ENCODE data around the gene SRRT. TPM values are rescaled to one million over a fixed set of nuclear protein-coding genes. Genes with fewer than 3 reads are reported as not detected.
A peak's percentile ranks its signal among the peaks of the same experiment; 100 is the strongest.

Gene SRRT
- total and polyA plus RNA-seq, 10 of the 15 experiments (the other 5 are each of a cell fraction or from before 2014, with no cell fraction given) = 11.1 to 254 (median 111) TPM

DNA sequence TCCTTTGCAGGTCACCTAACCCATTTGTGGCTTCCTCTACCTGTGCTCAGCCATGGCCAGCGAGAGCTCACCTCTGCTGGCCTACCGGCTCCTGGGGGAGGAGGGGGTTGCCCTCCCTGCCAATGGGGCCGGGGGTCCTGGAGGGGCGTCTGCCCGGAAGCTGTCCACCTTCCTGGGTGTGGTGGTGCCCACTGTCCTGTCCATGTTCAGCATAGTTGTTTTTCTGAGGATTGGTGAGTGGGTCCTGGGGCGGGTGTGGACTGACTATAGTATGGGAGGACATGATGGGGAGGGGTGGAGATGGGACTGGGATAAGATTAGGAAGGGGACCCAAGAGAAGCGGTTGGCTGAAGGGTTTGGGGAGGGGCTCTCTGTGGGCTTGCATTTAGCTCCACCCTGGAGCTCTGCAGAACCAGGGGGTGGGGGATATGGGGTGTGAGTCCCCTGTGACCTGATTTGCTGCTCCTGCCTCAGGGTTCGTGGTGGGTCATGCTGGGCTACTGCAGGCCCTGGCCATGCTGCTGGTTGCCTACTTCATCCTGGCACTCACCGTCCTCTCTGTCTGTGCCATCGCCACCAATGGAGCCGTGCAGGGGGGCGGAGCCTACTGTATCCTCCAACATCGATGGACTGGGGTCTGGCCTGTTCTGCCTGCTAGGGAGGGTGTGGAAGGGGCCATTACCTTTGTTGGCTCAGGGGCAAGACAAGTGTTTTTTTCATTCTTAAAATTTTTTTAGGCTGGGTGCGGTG lies 20.6 kb upstream of the SRRT start:
- Histone ChIP-seq H2AFZ (ENCODE audit: control insufficient read depth, low read depth, low read length) (no peak overlapping the region), H3K4me2 (ENCODE audit: control insufficient read depth, insufficient read depth) (peak overlapping the region; percentile 100), H3K27me3 (replicated peaks in 1 of 2; ENCODE audit: control insufficient read depth in 2 of 2, insufficient read depth in 2 of 2, low read length in 1 of 2) (no peaks in the 10 kb centered on the region), H3K4me3 (peak overlapping the region; percentile 91; the same call in 1 of the 2 replicates), H3K79me2 (ENCODE audit: control insufficient read depth, insufficient read depth, low read length) (peaks cover 10% of the 10 kb centered on the region), H3K9me3 (replicated peaks; ENCODE audit: control insufficient read depth, insufficient read depth, low read length) (no peaks in the 10 kb centered on the region), H3K27ac (ENCODE audit: control insufficient read depth, insufficient read depth) (no peak overlapping the region), H4K20me1 (ENCODE audit: control insufficient read depth, insufficient read depth) (no peaks in the 10 kb centered on the region), H3K4me1 (ENCODE audit: control insufficient read depth, insufficient read depth, low read length) (peaks cover 2% of the 10 kb centered on the region), H3K9ac (ENCODE audit: control insufficient read depth, insufficient read depth, low read length) (no peak overlapping the region), H3K36me3 (ENCODE audit: control insufficient read depth in 2 of 2, insufficient read depth in 2 of 2, low read length in 1 of 2) (no peaks in the 10 kb centered on the region)
- in situ Hi-C loops (cut with MboI) (loop anchor here (10.0 kb wide), 2 partner anchors 150 to 380 kb away; partner anchors contain the start of genes POP7 and TSC22D4), intact Hi-C loops (cut with micrococcal nuclease; ENCODE audit: unreplicated experiment) (no loop called here)
- FAIRE-seq (no peak), DNase-seq (ENCODE audit: low read depth, low spot score) (no peak), ATAC-seq (no peak)
- SMC1A ChIA-PET (ENCODE audit: uncharacterized antibody, unreplicated experiment) = interaction anchor here (0.9 to 3.7 kb wide), 3 partner anchors 35 to 162 kb away, joined by 4 to 17 read pairs (median 4); partner anchors contain the start of gene UFSP1
- 96% methylated on average over 14 of the region's 14 CpGs for WGBS (ENCODE audit: insufficient coverage, insufficient replicate concordance, low lambda C conversion rate, missing lambda C conversion rate)
- POLR2A ChIA-PET = interaction anchor here (0.6 to 1.7 kb wide), 6 partner anchors 21 to 878 kb away, joined by 3 to 8 read pairs (median 3); partner anchors contain the start of genes PCOLCE and SRRT
- RAD21 ChIA-PET (ENCODE audit: unreplicated experiment) = interaction anchor here (0.7 to 4.6 kb wide), 4 partner anchors 33 to 162 kb away, joined by 3 to 43 read pairs (median 4); partner anchors contain the start of gene POP7
- CTCF ChIA-PET = interaction anchor here (1.2 to 7.7 kb wide), 4 partner anchors 52 to 290 kb away, joined by 5 to 238 read pairs (median 47); partner anchors contain the start of gene POP7
- BruUV-seq (replicated peaks) = no TSS peak
- TF ChIP-seq BACH1 (IDR thresholded peaks at IDR 0.05; ENCODE audit: borderline replicate concordance) (no peak), RAD51 (IDR thresholded peaks at IDR 0.05) (no peak), CREM (IDR thresholded peaks at IDR 0.05; ENCODE audit: low read depth) (no peak), ESRRA (IDR thresholded peaks at IDR 0.05; ENCODE audit: low read length) (no peak), SMARCA5 (IDR thresholded peaks at IDR 0.05) (no peak), NR2C1 (IDR thresholded peaks at IDR 0.05) (no peak), ATF2 (IDR thresholded peaks at IDR 0.05; ENCODE audit: low read length) (no peak), RFX5 (IDR thresholded peaks at IDR 0.05; ENCODE audit: low read depth, low read length) (no peak), ZNF24 (IDR thresholded peaks at IDR 0.05) (no peak), ZNF687 (IDR thresholded peaks at IDR 0.05) (no peak), MYC (IDR thresholded peaks at IDR 0.05; ENCODE audit: insufficient read depth, insufficient read length, insufficient replicate concordance, low read length, severe bottlenecking) (no peak), JUNB (IDR thresholded peaks at IDR 0.05) (no peak), BCLAF1 (IDR thresholded peaks at IDR 0.05) (no peak)
- TF ChIP-seq, protein P1, sequence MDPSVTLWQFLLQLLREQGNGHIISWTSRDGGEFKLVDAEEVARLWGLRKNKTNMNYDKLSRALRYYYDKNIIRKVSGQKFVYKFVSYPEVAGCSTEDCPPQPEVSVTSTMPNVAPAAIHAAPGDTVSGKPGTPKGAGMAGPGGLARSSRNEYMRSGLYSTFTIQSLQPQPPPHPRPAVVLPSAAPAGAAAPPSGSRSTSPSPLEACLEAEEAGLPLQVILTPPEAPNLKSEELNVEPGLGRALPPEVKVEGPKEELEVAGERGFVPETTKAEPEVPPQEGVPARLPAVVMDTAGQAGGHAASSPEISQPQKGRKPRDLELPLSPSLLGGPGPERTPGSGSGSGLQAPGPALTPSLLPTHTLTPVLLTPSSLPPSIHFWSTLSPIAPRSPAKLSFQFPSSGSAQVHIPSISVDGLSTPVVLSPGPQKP (IDR thresholded peaks at IDR 0.05; ENCODE audit: low read depth, low read length) = no peak
